Mammary epithelial cell (primary cell): Measurements from ENCODE around the gene GPR146.
"Not testable (repeated sequence)": the region's sequence is repeated elsewhere in the genome, so short reads cannot be mapped to it uniquely, and the experiment has no call there.

ENCODE experiments used
- EZH2 ChIP-seq: IDR thresholded peaks from 2 replicates; pipeline ENCODE4 v1.6.1; 2012; ENCODE audit warnings: low read length, inconsistent platforms, borderline replicate concordance
- TF ChIP-seq, protein P1 (sequence below), 2 donors: IDR thresholded peaks in 1 of 2; conservative IDR thresholded peaks in 1 of 2; 2 replicates each; pipeline ENCODE4 v1.5.1; 2011 to 2012; ENCODE audit warnings: inconsistent platforms in 2 of 2, low read length in 2 of 2, mild to moderate bottlenecking in 2 of 2, control low read depth in 1 of 2, low read depth in 1 of 2; ENCODE audit not compliant: insufficient read depth in 1 of 2; ENCODE audit errors: extremely low read depth in 1 of 2

DNA sequence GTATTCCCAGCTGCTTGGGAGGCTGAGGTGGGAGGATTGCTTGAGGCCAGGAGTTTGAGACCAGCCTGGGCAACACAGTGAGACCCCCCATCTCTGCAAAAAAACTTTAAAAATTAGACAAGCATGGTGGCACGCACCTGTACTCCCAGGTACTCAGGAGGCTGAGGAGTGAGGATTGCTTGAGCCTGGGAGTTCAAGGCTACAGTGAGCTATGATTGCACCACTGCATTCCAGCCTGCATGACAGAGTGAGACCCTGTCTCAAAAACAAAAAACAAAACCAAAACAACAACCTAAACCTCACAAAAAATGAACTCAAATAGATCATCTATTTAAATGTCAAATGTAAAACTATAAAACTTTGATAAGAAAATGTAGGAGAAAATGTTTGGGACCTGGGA, 4.1 kb upstream of the GPR146 start:
- TF ChIP-seq, protein P1, sequence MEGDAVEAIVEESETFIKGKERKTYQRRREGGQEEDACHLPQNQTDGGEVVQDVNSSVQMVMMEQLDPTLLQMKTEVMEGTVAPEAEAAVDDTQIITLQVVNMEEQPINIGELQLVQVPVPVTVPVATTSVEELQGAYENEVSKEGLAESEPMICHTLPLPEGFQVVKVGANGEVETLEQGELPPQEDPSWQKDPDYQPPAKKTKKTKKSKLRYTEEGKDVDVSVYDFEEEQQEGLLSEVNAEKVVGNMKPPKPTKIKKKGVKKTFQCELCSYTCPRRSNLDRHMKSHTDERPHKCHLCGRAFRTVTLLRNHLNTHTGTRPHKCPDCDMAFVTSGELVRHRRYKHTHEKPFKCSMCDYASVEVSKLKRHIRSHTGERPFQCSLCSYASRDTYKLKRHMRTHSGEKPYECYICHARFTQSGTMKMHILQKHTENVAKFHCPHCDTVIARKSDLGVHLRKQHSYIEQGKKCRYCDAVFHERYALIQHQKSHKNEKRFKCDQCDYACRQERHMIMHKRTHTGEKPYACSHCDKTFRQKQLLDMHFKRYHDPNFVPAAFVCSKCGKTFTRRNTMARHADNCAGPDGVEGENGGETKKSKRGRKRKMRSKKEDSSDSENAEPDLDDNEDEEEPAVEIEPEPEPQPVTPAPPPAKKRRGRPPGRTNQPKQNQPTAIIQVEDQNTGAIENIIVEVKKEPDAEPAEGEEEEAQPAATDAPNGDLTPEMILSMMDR (conservative IDR thresholded peaks at IDR 0.05 in 1 of 2, IDR thresholded peaks at IDR 0.05 in 1 of 2; ENCODE audit: extremely low read depth in 1 of 2, insufficient read depth in 1 of 2, low read depth in 1 of 2, low read length in 2 of 2) = not testable (repeated sequence)
- TF ChIP-seq EZH2 = not testable (repeated sequence)
